Measurements from ENCODE around the gene INSIG2. TPM values are rescaled to one million over a fixed set of nuclear protein-coding genes. Genes with fewer than 3 reads are reported as not detected.

The INSIG2 gene
- 21.5 and 27.3 TPM in 2 replicates for total RNA-seq
- polyA plus RNA-seq = 28.1 and 35.3 TPM in 2 replicates

- peaks cover 42% of the 10 kb centered on the region for H3K79me2 ChIP-seq
- no peaks in the 10 kb centered on the region for H3K27me3 ChIP-seq
- no peak for TF ChIP-seq EZH2 (IDR thresholded peaks at IDR 0.05; ENCODE audit: borderline replicate concordance)
- no peak for TF ChIP-seq EZH2phosphoT487 (IDR thresholded peaks at IDR 0.05; ENCODE audit: low read depth, severe bottlenecking, unreplicated experiment)
- TF ChIP-seq CTCF (IDR thresholded peaks at IDR 0.05; ENCODE audit: poor library complexity) = no peak
- no peaks in the 10 kb centered on the region for H3K36me3 ChIP-seq (replicated peaks; ENCODE audit: insufficient read depth, low read depth)
- H3K4me2 ChIP-seq = peak within 1 kb of the TSS; percentile 87
- peak within 1 kb of the TSS; percentile 88 for H3K27ac ChIP-seq
- under 1% methylated on average over 52 of the region's 63 CpGs for WGBS (ENCODE audit: low lambda C conversion rate, missing lambda C conversion rate)
- peak within 1 kb of the TSS; percentile 73 for H2AFZ ChIP-seq
- H3K4me1 ChIP-seq (ENCODE audit: insufficient read depth) = peaks cover 35% of the 10 kb centered on the region
- H4K20me1 ChIP-seq (ENCODE audit: insufficient read depth, poor library complexity, severe bottlenecking) = peaks cover 17% of the 10 kb centered on the region
- no peaks in the 10 kb centered on the region for H3K9me2 ChIP-seq (replicated peaks; ENCODE audit: insufficient read depth)
- DNase-seq (ENCODE audit: low spot score) = peak; percentile 98
- H3K4me3 ChIP-seq = peak within 1 kb of the TSS; percentile 47
- H3K9me3 ChIP-seq (ENCODE audit: low read depth) = no peaks in the 10 kb centered on the region
Observed at GRCh38 chr2:118088051-118089024, at the start of gene INSIG2. TSS of gene INSIG2 (plus strand) at chr2:118088471. CDS start at chr2:118096557, 8,086 bp downstream.

GRCh38 chr2:118040891-118041290, 47.4 kb upstream of the INSIG2 start:
- H3K9me3 ChIP-seq (ENCODE audit: low read depth) = no peaks in the 10 kb centered on the region
- no peaks in the 10 kb centered on the region for H3K9me2 ChIP-seq (replicated peaks; ENCODE audit: insufficient read depth)
- 89% methylated on average over 7 of the region's 7 CpGs for WGBS (ENCODE audit: low lambda C conversion rate, missing lambda C conversion rate)
- H3K36me3 ChIP-seq (replicated peaks; ENCODE audit: insufficient read depth, low read depth) = no peaks in the 10 kb centered on the region
- DNase-seq (ENCODE audit: low spot score) = no peak
- TF ChIP-seq EZH2phosphoT487 (IDR thresholded peaks at IDR 0.05; ENCODE audit: low read depth, severe bottlenecking, unreplicated experiment) = no peak
- no peak for TF ChIP-seq EZH2 (IDR thresholded peaks at IDR 0.05; ENCODE audit: borderline replicate concordance)
- no peaks in the 10 kb centered on the region for H3K79me2 ChIP-seq
- H3K27me3 ChIP-seq = peaks cover 21% of the 10 kb centered on the region
- no peak overlapping the region for H3K4me2 ChIP-seq
- no peak overlapping the region for H3K4me3 ChIP-seq
- H3K27ac ChIP-seq = no peak overlapping the region
- H2AFZ ChIP-seq = no peak overlapping the region
- no peaks in the 10 kb centered on the region for H3K4me1 ChIP-seq (ENCODE audit: insufficient read depth)
- H4K20me1 ChIP-seq (ENCODE audit: insufficient read depth, poor library complexity, severe bottlenecking) = no peaks in the 10 kb centered on the region

- TF ChIP-seq CTCF (IDR thresholded peaks at IDR 0.05; ENCODE audit: poor library complexity) (no peak), EZH2 (IDR thresholded peaks at IDR 0.05; ENCODE audit: borderline replicate concordance) (no peak), EZH2phosphoT487 (IDR thresholded peaks at IDR 0.05; ENCODE audit: low read depth, severe bottlenecking, unreplicated experiment) (no peak)
- WGBS (ENCODE audit: low lambda C conversion rate, missing lambda C conversion rate) = 80% methylated on average over 6 of the region's 6 CpGs
- Histone ChIP-seq H3K79me2 (no peaks in the 10 kb centered on the region), H3K9me2 (replicated peaks; ENCODE audit: insufficient read depth) (no peaks in the 10 kb centered on the region), H3K4me1 (ENCODE audit: insufficient read depth) (no peaks in the 10 kb centered on the region), H3K27ac (no peak overlapping the region), H4K20me1 (ENCODE audit: insufficient read depth, poor library complexity, severe bottlenecking) (no peaks in the 10 kb centered on the region), H2AFZ (no peak overlapping the region), H3K27me3 (peaks cover 17% of the 10 kb centered on the region), H3K36me3 (replicated peaks; ENCODE audit: insufficient read depth, low read depth) (no peaks in the 10 kb centered on the region), H3K4me3 (no peak overlapping the region), H3K4me2 (no peak overlapping the region), H3K9me3 (ENCODE audit: low read depth) (no peaks in the 10 kb centered on the region)
- DNase-seq (ENCODE audit: low spot score) = no peak
Observed at GRCh38 chr2:118044103-118044716, 44.1 kb upstream of the INSIG2 start.

GRCh38 chr2:118044854-118045253, 43.4 kb upstream of the INSIG2 start:
- H4K20me1 ChIP-seq (ENCODE audit: insufficient read depth, poor library complexity, severe bottlenecking) = no peaks in the 10 kb centered on the region
- H3K36me3 ChIP-seq (replicated peaks; ENCODE audit: insufficient read depth, low read depth) = no peaks in the 10 kb centered on the region
- H2AFZ ChIP-seq = no peak overlapping the region
- DNase-seq (ENCODE audit: low spot score) = no peak
- H3K27me3 ChIP-seq = peaks cover 12% of the 10 kb centered on the region
- TF ChIP-seq EZH2phosphoT487 (IDR thresholded peaks at IDR 0.05; ENCODE audit: low read depth, severe bottlenecking, unreplicated experiment) (no peak), CTCF (IDR thresholded peaks at IDR 0.05; ENCODE audit: poor library complexity) (no peak), EZH2 (IDR thresholded peaks at IDR 0.05; ENCODE audit: borderline replicate concordance) (no peak)
- H3K9me2 ChIP-seq (replicated peaks; ENCODE audit: insufficient read depth) = no peaks in the 10 kb centered on the region
- no peak overlapping the region for H3K4me2 ChIP-seq
- no peaks in the 10 kb centered on the region for H3K4me1 ChIP-seq (ENCODE audit: insufficient read depth)
- 91% methylated on average over 2 of the region's 2 CpGs for WGBS (ENCODE audit: low lambda C conversion rate, missing lambda C conversion rate)
- H3K27ac ChIP-seq = no peak overlapping the region
- H3K4me3 ChIP-seq = no peak overlapping the region
- no peaks in the 10 kb centered on the region for H3K9me3 ChIP-seq (ENCODE audit: low read depth)
- no peaks in the 10 kb centered on the region for H3K79me2 ChIP-seq

All from hepatocyte (in vitro differentiated cells).